HG03565 (cell line): ENCODE data around the gene SLC24A3.

Experiments
- ATAC-seq: cut with Tn5 transposase; IDR thresholded peaks from one replicate; pipeline ENCODE4 v1.9.1; 2021; ENCODE audit warnings: mild to moderate bottlenecking, moderate library complexity; ENCODE audit not compliant: unreplicated experiment

SLC24A3 gene

GRCh38 chr20:19568128-19568527 is 355.7 kb downstream of the SLC24A3 start:
- no peak for ATAC-seq

- no peak for ATAC-seq
These were observed 359.6 kb downstream of the SLC24A3 start for GRCh38 chr20:19571996-19572395.

GRCh38 chr20:19577692-19578091 is 365.2 kb downstream of the SLC24A3 start:
- no peak for ATAC-seq

- no peak for ATAC-seq
These were observed 370.3 kb downstream of the SLC24A3 start for GRCh38 chr20:19582782-19583181.

GRCh38 chr20:19583532-19584175 is 371.2 kb downstream of the SLC24A3 start:
- ATAC-seq, result no peak

- no peak for ATAC-seq
These were observed 375.8 kb downstream of the SLC24A3 start for GRCh38 chr20:19588241-19588640.

GRCh38 chr20:19588732-19589131 is 376.3 kb downstream of the SLC24A3 start:
- ATAC-seq, result no peak

GRCh38 chr20:19589787-19590362 is 377.4 kb downstream of the SLC24A3 start:
- no peak for ATAC-seq

GRCh38 chr20:19590382-19590781 is 377.9 kb downstream of the SLC24A3 start:
- no peak for ATAC-seq

- ATAC-seq, result no peak
These were observed 381.3 kb downstream of the SLC24A3 start for GRCh38 chr20:19593762-19594161.

- no peak for ATAC-seq
These were observed 382.5 kb downstream of the SLC24A3 start for GRCh38 chr20:19594896-19595295.

- no peak for ATAC-seq
These were observed 385.8 kb downstream of the SLC24A3 start for GRCh38 chr20:19598117-19598850.

- ATAC-seq, result no peak
These were observed 386.8 kb downstream of the SLC24A3 start for GRCh38 chr20:19599200-19599599.

GRCh38 chr20:19600042-19600441 is 387.6 kb downstream of the SLC24A3 start:
- no peak for ATAC-seq

- ATAC-seq, result no peak
These were observed 388.8 kb downstream of the SLC24A3 start for GRCh38 chr20:19601126-19601810.

GRCh38 chr20:19602675-19603375 is 390.4 kb downstream of the SLC24A3 start:
- no peak for ATAC-seq

GRCh38 chr20:19603376-19603750 is 390.9 kb downstream of the SLC24A3 start:
- no peak for ATAC-seq

GRCh38 chr20:19605786-19606485 is 393.5 kb downstream of the SLC24A3 start:
- no peak for ATAC-seq

GRCh38 chr20:19609642-19610223 is 397.3 kb downstream of the SLC24A3 start:
- ATAC-seq, result no peak

- ATAC-seq, result no peak
These were observed 403.2 kb downstream of the SLC24A3 start for GRCh38 chr20:19615629-19616028.
